Peyer's patch (tissue), 4 donors: ENCODE results near the gene CCL4L2.
"Not testable (repeated sequence)": the region's sequence is repeated elsewhere in the genome, so short reads cannot be mapped to it uniquely, and the experiment has no call there.

Experiments used
- CTCF ChIP-seq, 6 experiments: fragments of 450-650 bp in 4 of 6; fragments of 200-600 bp in 2 of 6; sonication (generic) in 1 of 6; IDR thresholded peaks; one replicate each; pipeline ENCODE4 v1.5.1; 2017 to 2019; ENCODE audit warnings: antibody characterized with exemption in 6 of 6, mild to moderate bottlenecking in 3 of 6, moderate library complexity in 1 of 6
- POLR2A ChIP-seq, 2 donors: fragments of 450-650 bp; IDR thresholded peaks; one replicate each; pipeline ENCODE4 v1.5.1; 2017; ENCODE audit warnings: antibody characterized with exemption in 2 of 2, mild to moderate bottlenecking in 2 of 2, moderate library complexity in 2 of 2

- not testable (repeated sequence) for TF ChIP-seq CTCF, POLR2A (IDR thresholded peaks at IDR 0.05)
These were observed 9.4 kb upstream of the CCL4L2 start for GRCh38 chr17:36201506-36201905.
